Measurements from ENCODE around the gene FBXO41.

The FBXO41 gene

GRCh38 chr2:73284296-73285158, at the start of gene FBXO41:
FBXO41 (minus strand) TSS chr2:73284478; CDS start chr2:73269630, 14,848 bp downstream.
- Mint-ChIP-seq H3K36me3 (ENCODE audit: low read depth) (no peaks in the 10 kb centered on the region), H3K27me3 (ENCODE audit: low read depth) (peaks cover 64% of the 10 kb centered on the region), H3K4me3 (peak within 1 kb of the TSS; percentile 77 to 86 (median 82)), H3K4me1 (no peaks in the 10 kb centered on the region), H3K27ac (no peak within 1 kb of the TSS), H3K9me3 (no peaks in the 10 kb centered on the region)
- no peak for TF ChIP-seq CTCF (IDR thresholded peaks at IDR 0.05; ENCODE audit: unreplicated experiment in 3 of 3)

GRCh38 chr2:73334045-73334444, 49.8 kb upstream of the FBXO41 start:
- no peaks in the 10 kb centered on the region for H3K4me1 Mint-ChIP-seq
- H3K27me3 Mint-ChIP-seq (ENCODE audit: low read depth) = no peaks in the 10 kb centered on the region
- H3K36me3 Mint-ChIP-seq (ENCODE audit: low read depth) = no peaks in the 10 kb centered on the region
- no peak overlapping the region for H3K27ac Mint-ChIP-seq
- no peak for TF ChIP-seq CTCF (IDR thresholded peaks at IDR 0.05; ENCODE audit: unreplicated experiment in 3 of 3)
- no peak overlapping the region for H3K4me3 Mint-ChIP-seq
- peaks cover 8% of the 10 kb centered on the region for H3K9me3 Mint-ChIP-seq

GRCh38 chr2:73333564-73333963, 49.3 kb upstream of the FBXO41 start:
- no peak for TF ChIP-seq CTCF (IDR thresholded peaks at IDR 0.05; ENCODE audit: unreplicated experiment in 3 of 3)
- Mint-ChIP-seq H3K4me3 (no peak overlapping the region), H3K36me3 (ENCODE audit: low read depth) (no peaks in the 10 kb centered on the region), H3K4me1 (no peaks in the 10 kb centered on the region), H3K27ac (no peak overlapping the region), H3K9me3 (peaks cover 8% of the 10 kb centered on the region), H3K27me3 (ENCODE audit: low read depth) (no peaks in the 10 kb centered on the region)

GRCh38 chr2:73324126-73324725, 39.9 kb upstream of the FBXO41 start:
- Mint-ChIP-seq H3K9me3 (no peaks in the 10 kb centered on the region), H3K27ac (no peak overlapping the region), H3K27me3 (ENCODE audit: low read depth) (peaks cover 66% of the 10 kb centered on the region), H3K36me3 (ENCODE audit: low read depth) (no peaks in the 10 kb centered on the region), H3K4me1 (no peaks in the 10 kb centered on the region), H3K4me3 (no peak overlapping the region)
- no peak for TF ChIP-seq CTCF (IDR thresholded peaks at IDR 0.05; ENCODE audit: unreplicated experiment in 3 of 3)

GRCh38 chr2:73323551-73323950, 39.3 kb upstream of the FBXO41 start:
- Mint-ChIP-seq H3K4me3 (no peak overlapping the region), H3K27ac (no peak overlapping the region), H3K9me3 (no peaks in the 10 kb centered on the region), H3K4me1 (no peaks in the 10 kb centered on the region), H3K36me3 (ENCODE audit: low read depth) (no peaks in the 10 kb centered on the region), H3K27me3 (ENCODE audit: low read depth) (peaks cover 66% of the 10 kb centered on the region)
- TF ChIP-seq CTCF (IDR thresholded peaks at IDR 0.05; ENCODE audit: unreplicated experiment in 3 of 3) = no peak
